Measurements from ENCODE around the gene PFKL. TPM values are rescaled to one million over a fixed set of nuclear protein-coding genes. Genes with fewer than 3 reads are reported as not detected.

The PFKL gene
- polyA plus RNA-seq, 1 experiment: 44.3 TPM

DNA sequence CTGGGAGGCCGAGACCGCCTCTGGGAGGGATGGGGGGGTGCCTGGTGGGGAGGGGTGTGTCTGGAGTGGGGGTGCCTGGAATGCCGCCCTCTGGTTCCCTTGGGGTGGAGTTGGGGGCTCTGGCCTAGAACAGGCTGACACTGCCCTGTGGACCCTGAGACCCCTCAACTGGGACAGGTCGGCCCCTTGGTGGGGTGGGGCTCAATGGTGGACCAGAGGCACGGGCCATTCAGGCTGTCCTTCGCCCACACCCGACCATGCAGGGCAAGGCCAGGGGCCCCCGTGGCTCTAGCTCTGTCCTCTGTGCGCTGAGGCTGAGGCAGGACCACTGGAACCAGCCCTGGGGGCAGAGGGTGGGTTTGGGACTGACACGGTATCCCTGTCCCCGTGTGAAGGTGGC, 14.7 kb downstream of the PFKL start:
- Histone ChIP-seq H3K27me3 (ENCODE audit: control insufficient read depth, insufficient read depth, low read length) (no peaks in the 10 kb centered on the region), H3K27ac (ENCODE audit: low read depth, low read length) (no peak overlapping the region), H3K9me3 (ENCODE audit: control insufficient read depth, insufficient read depth, low read length) (no peaks in the 10 kb centered on the region; the same call in 1 of the 2 replicates), H3K4me3 (ENCODE audit: low read depth, low read length) (no peak overlapping the region)
- ChIA-PET CTCF (interaction anchor here (1.3 kb wide), 1 partner anchor 9 kb away, joined by 3 read pairs; no protein-coding TSS in a partner anchor), POLR2A (no interaction called here)
- TF ChIP-seq, protein P1, sequence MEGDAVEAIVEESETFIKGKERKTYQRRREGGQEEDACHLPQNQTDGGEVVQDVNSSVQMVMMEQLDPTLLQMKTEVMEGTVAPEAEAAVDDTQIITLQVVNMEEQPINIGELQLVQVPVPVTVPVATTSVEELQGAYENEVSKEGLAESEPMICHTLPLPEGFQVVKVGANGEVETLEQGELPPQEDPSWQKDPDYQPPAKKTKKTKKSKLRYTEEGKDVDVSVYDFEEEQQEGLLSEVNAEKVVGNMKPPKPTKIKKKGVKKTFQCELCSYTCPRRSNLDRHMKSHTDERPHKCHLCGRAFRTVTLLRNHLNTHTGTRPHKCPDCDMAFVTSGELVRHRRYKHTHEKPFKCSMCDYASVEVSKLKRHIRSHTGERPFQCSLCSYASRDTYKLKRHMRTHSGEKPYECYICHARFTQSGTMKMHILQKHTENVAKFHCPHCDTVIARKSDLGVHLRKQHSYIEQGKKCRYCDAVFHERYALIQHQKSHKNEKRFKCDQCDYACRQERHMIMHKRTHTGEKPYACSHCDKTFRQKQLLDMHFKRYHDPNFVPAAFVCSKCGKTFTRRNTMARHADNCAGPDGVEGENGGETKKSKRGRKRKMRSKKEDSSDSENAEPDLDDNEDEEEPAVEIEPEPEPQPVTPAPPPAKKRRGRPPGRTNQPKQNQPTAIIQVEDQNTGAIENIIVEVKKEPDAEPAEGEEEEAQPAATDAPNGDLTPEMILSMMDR (IDR thresholded peaks at IDR 0.05; ENCODE audit: low read depth, low read length): no peak
- DNase-seq (ENCODE audit: low read depth, low spot score): no peak

DNA sequence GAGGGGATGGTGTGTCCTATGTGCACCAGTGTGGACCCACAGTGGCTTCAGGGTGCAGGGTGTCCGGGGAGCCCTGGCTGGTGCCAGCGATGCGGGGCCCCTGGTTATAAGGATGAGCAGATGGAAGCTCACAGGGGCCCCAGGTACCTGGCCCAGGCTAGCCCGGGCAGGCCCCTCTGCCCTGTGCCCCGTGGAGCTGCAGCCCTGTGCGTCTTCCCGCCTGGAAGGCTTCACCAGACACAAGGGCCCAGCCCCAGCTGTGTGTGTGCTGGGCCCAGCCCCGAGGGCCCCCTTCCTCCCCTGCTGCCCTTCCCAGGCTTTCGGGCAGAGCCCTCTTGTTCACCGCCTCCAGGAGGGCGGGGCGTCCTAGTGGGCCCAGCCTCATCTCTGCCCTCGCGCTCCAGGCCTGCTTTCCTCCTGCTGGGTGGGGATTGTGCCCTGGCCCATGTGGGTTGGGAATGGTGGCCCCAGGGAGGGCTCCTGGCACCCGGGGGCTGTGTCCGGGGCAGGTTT, 15.9 kb downstream of the PFKL start:
- CTCF ChIA-PET: no interaction called here
- Histone ChIP-seq H3K9me3 (ENCODE audit: control insufficient read depth, insufficient read depth, low read length) (no peaks in the 10 kb centered on the region; the same call in 1 of the 2 replicates), H3K4me3 (ENCODE audit: low read depth, low read length) (no peak overlapping the region), H3K27ac (ENCODE audit: low read depth, low read length) (no peak overlapping the region), H3K27me3 (ENCODE audit: control insufficient read depth, insufficient read depth, low read length) (no peaks in the 10 kb centered on the region)
- no peak for DNase-seq (ENCODE audit: low read depth, low spot score)
- TF ChIP-seq, protein P1 (IDR thresholded peaks at IDR 0.05; ENCODE audit: low read depth, low read length): no peak
- POLR2A ChIA-PET: no interaction called here

DNA sequence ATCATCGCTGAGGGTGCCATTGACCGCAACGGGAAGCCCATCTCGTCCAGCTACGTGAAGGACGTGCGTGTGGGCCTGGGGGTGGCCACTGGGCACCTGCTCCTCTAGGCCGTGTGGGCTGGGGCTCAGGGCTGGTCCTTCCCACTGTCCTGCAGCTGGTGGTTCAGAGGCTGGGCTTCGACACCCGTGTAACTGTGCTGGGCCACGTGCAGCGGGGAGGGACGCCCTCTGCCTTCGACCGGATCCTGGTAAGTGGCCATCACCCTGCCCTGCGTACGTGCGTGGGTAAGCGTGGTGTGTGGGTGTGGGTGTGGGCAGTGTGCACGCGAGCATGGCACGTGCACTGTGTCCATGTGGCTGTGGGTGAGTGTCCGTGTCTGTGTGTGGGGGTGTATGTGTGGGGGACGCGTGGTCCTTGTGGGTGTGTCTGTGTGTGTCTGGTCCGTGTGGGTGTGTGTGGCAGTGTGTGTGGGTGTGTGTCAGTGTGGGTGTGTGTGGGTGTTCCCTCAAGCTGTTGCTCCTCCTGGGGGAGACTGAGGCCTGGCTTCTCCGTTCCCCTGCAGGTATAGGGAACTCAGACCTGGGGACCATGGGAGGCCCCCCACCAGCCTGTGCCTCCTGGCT, 16.5 kb downstream of the PFKL start:
- no peaks in the 10 kb centered on the region for H3K27me3 ChIP-seq (ENCODE audit: control insufficient read depth, insufficient read depth, low read length)
- no peak for DNase-seq (ENCODE audit: low read depth, low spot score)
- ChIA-PET CTCF (no interaction called here), POLR2A (no interaction called here)
- TF ChIP-seq, protein P1 (IDR thresholded peaks at IDR 0.05; ENCODE audit: low read depth, low read length): no peak
- H3K27ac ChIP-seq (ENCODE audit: low read depth, low read length): no peak overlapping the region
- H3K4me3 ChIP-seq (ENCODE audit: low read depth, low read length): no peak overlapping the region
- no peaks in the 10 kb centered on the region; the same call in 1 of the 2 replicates for H3K9me3 ChIP-seq (ENCODE audit: control insufficient read depth, insufficient read depth, low read length)

DNA sequence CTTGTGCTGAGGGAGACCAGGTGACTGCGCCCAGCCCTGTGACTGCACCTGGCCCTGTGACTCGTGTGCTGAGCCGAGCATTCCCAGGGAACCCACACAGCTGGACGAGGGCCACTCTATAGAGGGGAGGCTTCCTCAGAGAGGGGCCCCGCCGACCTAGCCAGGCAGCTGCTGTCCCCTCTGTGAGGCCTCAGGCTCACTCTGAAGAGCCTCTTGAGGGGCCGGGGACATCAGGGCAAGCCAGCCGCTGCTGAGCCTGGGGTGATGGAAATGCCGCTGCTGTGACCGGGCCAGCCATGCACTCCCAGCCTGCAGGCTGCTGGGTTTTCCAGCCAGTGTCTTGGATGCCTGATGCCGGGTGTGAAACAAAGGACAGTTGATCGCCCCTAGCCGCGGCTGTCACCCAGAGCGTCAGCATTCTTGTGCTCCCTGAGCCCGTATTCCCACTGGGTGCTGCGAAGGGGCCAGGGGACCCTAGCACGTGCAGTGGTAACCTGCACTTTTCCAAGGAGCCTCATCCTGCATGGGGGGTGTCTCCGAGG, 17.5 kb downstream of the PFKL start:
- POLR2A ChIA-PET: no interaction called here
- Histone ChIP-seq H3K4me3 (ENCODE audit: low read depth, low read length) (no peak overlapping the region), H3K9me3 (ENCODE audit: control insufficient read depth, insufficient read depth, low read length) (no peaks in the 10 kb centered on the region; the same call in 1 of the 2 replicates), H3K27me3 (ENCODE audit: control insufficient read depth, insufficient read depth, low read length) (no peaks in the 10 kb centered on the region), H3K27ac (ENCODE audit: low read depth, low read length) (no peak overlapping the region)
- DNase-seq (ENCODE audit: low read depth, low spot score): no peak
- TF ChIP-seq, protein P1 (IDR thresholded peaks at IDR 0.05; ENCODE audit: low read depth, low read length): no peak
- CTCF ChIA-PET: no interaction called here

DNA sequence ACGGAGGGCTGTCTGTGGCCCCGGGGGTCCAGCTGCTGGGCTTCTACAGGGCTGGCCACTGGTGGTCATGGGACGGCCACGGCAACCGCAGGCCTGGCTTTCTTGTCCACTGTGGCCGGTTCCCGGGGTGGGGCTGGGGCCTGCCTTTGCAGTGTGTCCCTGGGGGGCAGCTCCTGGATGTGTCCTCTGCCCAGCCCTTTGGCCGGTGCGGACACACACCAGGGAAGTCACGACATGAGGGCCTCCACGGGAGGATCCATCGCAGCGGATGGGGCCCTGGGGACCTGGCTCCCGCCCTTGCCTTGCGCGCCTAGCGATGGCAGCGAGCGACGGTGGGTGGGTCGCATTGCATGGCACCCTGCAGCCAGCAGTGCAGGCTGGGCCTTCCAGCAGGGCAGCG, 18.0 kb downstream of the PFKL start:
- H3K9me3 ChIP-seq (ENCODE audit: control insufficient read depth, insufficient read depth, low read length): no peaks in the 10 kb centered on the region; the same call in 1 of the 2 replicates
- DNase-seq (ENCODE audit: low read depth, low spot score): no peak
- no peaks in the 10 kb centered on the region for H3K27me3 ChIP-seq (ENCODE audit: control insufficient read depth, insufficient read depth, low read length)
- CTCF ChIA-PET: no interaction called here
- TF ChIP-seq, protein P1 (IDR thresholded peaks at IDR 0.05; ENCODE audit: low read depth, low read length): no peak
- no peak overlapping the region for H3K27ac ChIP-seq (ENCODE audit: low read depth, low read length)
- H3K4me3 ChIP-seq (ENCODE audit: low read depth, low read length): no peak overlapping the region
- POLR2A ChIA-PET: no interaction called here
